OCI-LY3 (cell line): ENCODE measurements around the gene POP7.
A peak's percentile ranks its signal among the peaks of the same experiment; 100 is the strongest.

Source experiments
- H2AFZ ChIP-seq: fragments of 200-600, 300-600 bp; shearing (Covaris generic); 2 replicates; pipeline ENCODE4 v1.6.0; 2014; ENCODE audit warnings: antibody characterized with exemption, low read depth, low read length
- H3K27ac ChIP-seq: fragments of 200-600, 300-600 bp; sonication (generic); 2 replicates; pipeline ENCODE4 v1.5.1; 2014; ENCODE audit warnings: mild to moderate bottlenecking, low read length, moderate library complexity, mixed read lengths
- H3K27me3 ChIP-seq: fragments of 200-600, 300-600 bp; sonication (generic); 2 replicates; pipeline ENCODE4 v1.6.1; 2014; ENCODE audit warnings: low read depth, low read length, mixed read lengths
- H3K36me3 ChIP-seq: fragments of 200-600, 300-600 bp; sonication (generic); replicated peaks from 2 replicates; pipeline ENCODE3; 2014; ENCODE audit warnings: low read depth, low read length, mixed read lengths
- H3K4me1 ChIP-seq: fragments of 300-600, 200-600 bp; sonication (generic); 2 replicates; pipeline ENCODE4 v1.6.1; 2014; ENCODE audit warnings: low read length, mixed read lengths
- H3K4me2 ChIP-seq: fragments of 200-600, 300-600 bp; sonication (generic); 2 replicates; pipeline ENCODE4 v1.6.1; 2014; ENCODE audit warnings: low read length, mixed read lengths
- H3K4me3 ChIP-seq: fragments of 300-600, 200-600 bp; sonication (generic); 2 replicates; pipeline ENCODE4 v1.5.1; 2014; ENCODE audit warnings: antibody characterized with exemption, mild to moderate bottlenecking, low read length, moderate library complexity
- H3K79me2 ChIP-seq: fragments of 300-600, 200-600 bp; shearing (Covaris generic); 2 replicates; pipeline ENCODE4 v1.6.1; 2014; ENCODE audit warnings: mild to moderate bottlenecking, low read length, mixed read lengths
- H3K9ac ChIP-seq: fragments of 300-600, 200-600 bp; shearing (Covaris generic); 2 replicates; pipeline ENCODE4 v1.6.0; 2014; ENCODE audit warnings: mild to moderate bottlenecking, low read length, moderate library complexity
- H3K9me3 ChIP-seq: fragments of 200-600, 300-600 bp; shearing (Covaris generic); 2 replicates; pipeline ENCODE4 v1.6.1; 2014; ENCODE audit warnings: low read length, mixed read lengths; ENCODE audit not compliant: insufficient read depth
- H4K20me1 ChIP-seq: fragments of 200-600, 300-600 bp; sonication (generic); 2 replicates; pipeline ENCODE4 v1.6.1; 2016; ENCODE audit warnings: low read length, mixed read lengths; ENCODE audit not compliant: insufficient read depth
- EZH2phosphoT487 ChIP-seq: fragments of 200-600 bp; shearing (Covaris generic); IDR thresholded peaks from 2 replicates; pipeline ENCODE4 v1.6.1; 2018; ENCODE audit warnings: antibody characterized with exemption, mixed run types, low read depth
- TF ChIP-seq, protein P1 (sequence below): fragments of 200-600, 300-600 bp; sonication (generic); IDR thresholded peaks from 2 replicates; pipeline ENCODE4 v1.5.1; 2014; ENCODE audit warnings: antibody characterized with exemption, low read length, low read depth

Gene POP7

GRCh38 chr7:100675581-100676350, 30.2 kb upstream of the POP7 start:
- no peaks in the 10 kb centered on the region for H3K9me3 ChIP-seq
- H3K4me2 ChIP-seq = peak overlapping the region; percentile 60
- peaks cover 14% of the 10 kb centered on the region; the same call in 1 of the 2 replicates for H4K20me1 ChIP-seq
- peak overlapping the region; percentile 82 for H3K9ac ChIP-seq
- H2AFZ ChIP-seq = no peak overlapping the region
- H3K36me3 ChIP-seq = peaks cover 12% of the 10 kb centered on the region
- H3K4me1 ChIP-seq = no peaks in the 10 kb centered on the region
- peaks cover 27% of the 10 kb centered on the region for H3K79me2 ChIP-seq
- H3K27me3 ChIP-seq = no peaks in the 10 kb centered on the region
- H3K4me3 ChIP-seq = peak overlapping the region; percentile 78
- TF ChIP-seq, protein P1, sequence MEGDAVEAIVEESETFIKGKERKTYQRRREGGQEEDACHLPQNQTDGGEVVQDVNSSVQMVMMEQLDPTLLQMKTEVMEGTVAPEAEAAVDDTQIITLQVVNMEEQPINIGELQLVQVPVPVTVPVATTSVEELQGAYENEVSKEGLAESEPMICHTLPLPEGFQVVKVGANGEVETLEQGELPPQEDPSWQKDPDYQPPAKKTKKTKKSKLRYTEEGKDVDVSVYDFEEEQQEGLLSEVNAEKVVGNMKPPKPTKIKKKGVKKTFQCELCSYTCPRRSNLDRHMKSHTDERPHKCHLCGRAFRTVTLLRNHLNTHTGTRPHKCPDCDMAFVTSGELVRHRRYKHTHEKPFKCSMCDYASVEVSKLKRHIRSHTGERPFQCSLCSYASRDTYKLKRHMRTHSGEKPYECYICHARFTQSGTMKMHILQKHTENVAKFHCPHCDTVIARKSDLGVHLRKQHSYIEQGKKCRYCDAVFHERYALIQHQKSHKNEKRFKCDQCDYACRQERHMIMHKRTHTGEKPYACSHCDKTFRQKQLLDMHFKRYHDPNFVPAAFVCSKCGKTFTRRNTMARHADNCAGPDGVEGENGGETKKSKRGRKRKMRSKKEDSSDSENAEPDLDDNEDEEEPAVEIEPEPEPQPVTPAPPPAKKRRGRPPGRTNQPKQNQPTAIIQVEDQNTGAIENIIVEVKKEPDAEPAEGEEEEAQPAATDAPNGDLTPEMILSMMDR = no peak
- TF ChIP-seq EZH2phosphoT487 = no peak
- peak overlapping the region; percentile 84 for H3K27ac ChIP-seq

DNA sequence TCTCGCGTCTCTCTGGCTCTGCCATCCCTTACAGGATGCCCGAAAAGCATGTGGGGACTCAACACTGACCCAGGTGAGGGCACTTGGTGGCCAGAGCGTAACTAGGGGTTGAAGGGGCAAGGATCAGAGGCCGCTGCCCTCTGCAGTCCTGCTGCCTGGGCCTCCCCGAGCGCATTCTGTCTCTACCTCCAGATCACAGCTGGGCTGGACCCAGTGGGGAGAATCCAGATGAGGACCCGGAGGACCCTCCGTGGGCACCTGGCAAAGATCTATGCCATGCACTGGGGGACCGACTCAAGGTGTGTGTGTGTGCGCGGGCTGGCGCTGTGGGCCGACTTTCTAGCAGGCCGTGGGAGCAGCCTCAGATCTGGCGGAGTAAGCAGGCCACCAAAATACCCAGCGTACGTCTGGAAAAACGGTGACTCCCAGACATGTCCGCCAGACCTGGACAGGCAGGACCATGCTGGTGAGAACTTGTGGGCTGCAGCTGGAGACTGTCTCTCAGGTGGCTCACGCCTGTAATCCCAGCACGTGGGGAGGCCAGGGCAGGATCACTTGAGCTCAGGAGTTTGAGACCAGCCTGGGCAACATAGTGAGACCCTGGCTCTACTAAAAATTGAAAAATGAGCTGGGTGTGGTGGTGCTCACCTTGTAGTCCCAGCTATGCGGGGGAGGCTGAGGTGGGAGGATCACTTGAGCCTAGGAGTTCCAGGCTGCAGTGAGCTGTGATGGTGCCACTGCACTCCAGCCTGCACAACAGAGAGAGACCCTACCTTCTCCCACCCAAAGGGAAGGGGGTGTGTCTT, 29.2 kb upstream of the POP7 start:
- Histone ChIP-seq H3K4me3 (peak overlapping the region; percentile 78; the same call in 1 of the 2 replicates), H3K4me2 (peak overlapping the region; percentile 60), H4K20me1 (peaks cover 14% of the 10 kb centered on the region; the same call in 1 of the 2 replicates), H3K9me3 (no peaks in the 10 kb centered on the region), H3K36me3 (peaks cover 18% of the 10 kb centered on the region), H3K27me3 (no peaks in the 10 kb centered on the region), H3K4me1 (no peaks in the 10 kb centered on the region), H3K9ac (no peak overlapping the region), H3K79me2 (peaks cover 27% of the 10 kb centered on the region), H2AFZ (no peak overlapping the region), H3K27ac (peak overlapping the region; percentile 84)
- TF ChIP-seq EZH2phosphoT487 = no peak
- TF ChIP-seq, protein P1 = no peak

GRCh38 chr7:100677308-100678267, 28.3 kb upstream of the POP7 start:
- Histone ChIP-seq H3K4me1 (no peaks in the 10 kb centered on the region), H3K4me3 (no peak overlapping the region), H3K4me2 (no peak overlapping the region), H3K9me3 (no peaks in the 10 kb centered on the region), H4K20me1 (peaks cover 14% of the 10 kb centered on the region; the same call in 1 of the 2 replicates), H3K27me3 (no peaks in the 10 kb centered on the region), H3K36me3 (peaks cover 22% of the 10 kb centered on the region), H3K9ac (no peak overlapping the region), H2AFZ (no peak overlapping the region), H3K27ac (no peak overlapping the region), H3K79me2 (peaks cover 27% of the 10 kb centered on the region)
- no peak for TF ChIP-seq EZH2phosphoT487
- TF ChIP-seq, protein P1 = no peak
